ENCODE measurements around the gene STK10.

Gene STK10

GRCh38 chr5:172086194-172086975 lies 101.6 kb downstream of the STK10 start:
- no peak for DNase-seq

DNA sequence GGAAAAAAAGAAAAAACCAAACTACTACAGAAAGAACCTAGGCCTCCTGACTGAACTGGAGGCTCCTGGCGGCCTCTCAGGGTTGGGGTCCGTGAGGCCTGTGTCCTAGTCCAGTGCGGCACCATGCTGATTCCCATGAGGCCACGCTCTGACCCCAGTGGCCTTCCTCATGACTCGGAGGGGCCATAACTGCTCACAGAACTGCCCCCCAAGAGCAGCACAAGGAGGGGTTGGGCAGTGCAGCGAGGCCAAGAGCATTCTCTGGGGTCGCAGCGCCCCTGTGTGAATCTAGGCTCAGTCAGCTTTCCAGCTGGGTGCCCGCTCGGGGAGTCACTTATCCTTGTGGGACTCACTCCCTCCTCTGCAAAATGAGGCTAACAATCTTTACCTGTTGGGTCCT lies 102.3 kb downstream of the STK10 start:
- DNase-seq, result no peak

- no peak for DNase-seq
These were observed 105.8 kb downstream of the STK10 start for GRCh38 chr5:172082180-172082579.

DNA sequence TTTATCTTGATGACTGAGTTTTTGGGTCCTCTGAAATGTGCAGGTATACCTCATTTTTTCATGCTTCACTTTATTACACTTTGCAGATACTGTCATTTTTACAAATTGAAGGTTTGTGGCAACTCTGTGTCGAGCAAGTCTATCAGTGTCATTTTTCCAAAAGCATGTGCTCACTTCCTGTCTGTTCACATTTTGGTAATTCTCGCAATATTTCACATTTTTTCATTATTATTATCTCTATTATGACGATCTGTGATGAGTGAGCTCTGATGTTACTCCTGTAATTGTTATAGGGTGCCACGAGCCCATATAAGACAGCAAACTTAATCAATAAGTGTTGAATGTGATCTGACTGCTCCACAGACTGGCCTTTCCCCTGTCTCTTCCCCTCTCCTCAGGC lies 108.1 kb downstream of the STK10 start:
- DNase-seq, result no peak

- no peak for DNase-seq
These were observed 109.2 kb downstream of the STK10 start for GRCh38 chr5:172078726-172079345.

- no peak for DNase-seq
These were observed 110.2 kb downstream of the STK10 start for GRCh38 chr5:172077664-172078425.

GRCh38 chr5:172076761-172077244 lies 111.2 kb downstream of the STK10 start:
- no peak for DNase-seq

- DNase-seq, result no peak
These were observed 112.4 kb downstream of the STK10 start for GRCh38 chr5:172075656-172076055.

DNA sequence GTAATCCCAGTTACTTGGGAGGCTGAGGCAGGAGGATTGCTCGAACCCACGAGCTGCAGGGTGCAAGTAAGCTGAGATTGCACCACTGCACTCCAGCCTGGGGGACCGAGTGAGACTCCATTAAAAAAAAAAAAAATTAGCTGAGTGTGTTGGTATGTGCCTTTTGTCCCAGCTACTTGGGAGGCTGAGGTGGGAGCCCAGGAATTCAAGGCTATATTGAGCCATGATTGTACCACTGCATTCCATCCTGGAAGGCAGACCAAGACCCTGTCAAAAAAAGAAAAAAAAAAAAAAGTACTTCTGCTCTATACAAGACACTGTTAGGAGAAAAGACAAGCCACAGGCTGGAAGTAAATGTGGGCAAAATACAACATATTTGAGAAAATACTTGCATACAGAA lies 113.1 kb downstream of the STK10 start:
- DNase-seq, result no peak

- DNase-seq, result no peak
These were observed 116.6 kb downstream of the STK10 start for GRCh38 chr5:172071309-172071875.

GRCh38 chr5:172065431-172066065 lies 122.5 kb downstream of the STK10 start:
- DNase-seq, result no peak

GRCh38 chr5:172064766-172065165 lies 123.3 kb downstream of the STK10 start:
- DNase-seq, result no peak

DNA sequence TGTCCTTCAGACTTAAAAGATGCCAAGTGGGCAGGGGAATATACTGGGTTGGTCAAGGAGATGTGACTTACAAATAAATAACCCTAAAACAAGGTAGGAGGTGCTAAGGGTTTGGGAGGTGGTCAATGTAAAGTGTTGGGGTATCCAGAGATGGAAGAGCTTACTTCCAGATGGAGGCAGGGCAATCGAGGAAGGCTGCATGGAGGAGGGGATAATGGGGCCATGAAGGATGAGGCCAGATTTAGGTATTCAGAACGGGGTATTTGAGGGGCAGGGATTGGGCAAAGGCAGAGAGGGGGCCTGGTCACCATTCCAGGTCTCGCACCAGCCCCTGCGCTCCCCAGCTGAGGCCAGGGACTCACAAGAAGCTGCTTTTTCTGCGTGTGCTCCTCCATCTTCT lies 123.7 kb downstream of the STK10 start:
- no peak for DNase-seq

DNA sequence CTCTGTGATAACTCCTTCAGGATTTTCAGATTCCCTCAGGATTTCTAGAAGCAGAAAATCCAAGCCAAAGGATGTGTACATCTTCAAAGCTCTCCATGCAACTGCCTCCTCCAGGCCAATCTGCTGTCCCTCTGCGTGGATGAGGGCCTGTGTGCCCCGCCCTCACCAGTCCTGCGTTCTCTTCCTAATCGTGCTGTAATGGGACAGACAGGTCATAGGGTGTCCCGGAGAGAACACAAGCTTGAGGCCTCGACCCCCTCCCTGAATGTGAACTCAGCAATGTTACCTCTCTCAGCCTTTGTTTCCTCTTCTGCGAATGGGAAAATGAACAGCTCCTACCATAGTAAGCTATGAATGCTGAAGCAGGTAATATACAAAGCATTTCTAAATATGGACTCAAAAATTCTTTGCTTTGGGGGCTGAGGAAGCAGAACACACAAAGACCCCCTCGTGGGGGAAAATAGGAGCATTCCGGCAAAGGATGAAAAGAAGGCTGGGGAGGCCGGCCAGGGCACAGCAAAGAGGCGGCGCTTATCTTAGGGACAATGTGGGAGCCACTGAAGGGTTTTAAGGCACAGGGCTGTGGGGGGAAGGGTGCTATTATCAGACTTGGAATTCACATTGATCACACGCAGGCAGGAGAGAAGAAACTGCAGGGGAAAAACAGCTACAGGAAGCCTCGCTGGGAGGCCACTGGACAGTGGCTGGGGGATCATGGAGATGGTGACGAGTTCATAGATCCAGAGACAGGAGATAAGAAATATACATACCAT lies 124.4 kb downstream of the STK10 start:
- no peak for DNase-seq

DNA sequence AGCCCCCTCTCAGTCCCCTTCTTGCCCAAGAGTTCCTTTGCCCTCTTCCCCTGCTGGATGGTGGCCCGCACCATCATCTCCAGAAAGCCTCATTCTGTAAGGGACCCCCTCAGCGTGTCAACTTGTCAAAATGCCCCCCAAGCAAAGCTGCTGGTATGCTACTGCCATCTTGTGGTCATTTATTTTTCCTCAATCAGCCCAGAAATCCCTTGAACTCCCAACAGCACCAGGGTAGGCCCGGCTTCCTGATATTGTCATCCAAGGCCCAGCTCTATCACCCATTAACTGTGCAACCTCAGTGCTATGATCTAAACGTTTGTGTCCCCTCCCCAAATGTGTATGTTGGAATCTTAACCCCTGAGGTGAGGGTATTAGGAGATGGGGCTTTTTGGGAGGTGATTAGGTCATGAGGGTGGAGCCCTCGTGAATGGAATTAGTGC lies 128.3 kb downstream of the STK10 start:
- no peak for DNase-seq

GRCh38 chr5:172058088-172058487 lies 129.9 kb downstream of the STK10 start:
- no peak for DNase-seq

GRCh38 chr5:172055996-172056395 lies 132.0 kb downstream of the STK10 start:
- DNase-seq, result no peak

- no peak for DNase-seq
These were observed 132.6 kb downstream of the STK10 start for GRCh38 chr5:172055421-172055820.

GRCh38 chr5:172054611-172055153 lies 133.3 kb downstream of the STK10 start:
- no peak for DNase-seq

- no peak for DNase-seq
These were observed 135.4 kb downstream of the STK10 start for GRCh38 chr5:172052450-172053236.

All from RPMI8226 (cell line).